Measurements from ENCODE around the gene HDGFL3.

Gene HDGFL3

GRCh38 chr15:83119968-83120581 lies 87.5 kb downstream of the HDGFL3 start:
- no peak for DNase-seq

- DNase-seq, result no peak
These were observed 88.7 kb downstream of the HDGFL3 start for GRCh38 chr15:83118968-83119367.

DNA sequence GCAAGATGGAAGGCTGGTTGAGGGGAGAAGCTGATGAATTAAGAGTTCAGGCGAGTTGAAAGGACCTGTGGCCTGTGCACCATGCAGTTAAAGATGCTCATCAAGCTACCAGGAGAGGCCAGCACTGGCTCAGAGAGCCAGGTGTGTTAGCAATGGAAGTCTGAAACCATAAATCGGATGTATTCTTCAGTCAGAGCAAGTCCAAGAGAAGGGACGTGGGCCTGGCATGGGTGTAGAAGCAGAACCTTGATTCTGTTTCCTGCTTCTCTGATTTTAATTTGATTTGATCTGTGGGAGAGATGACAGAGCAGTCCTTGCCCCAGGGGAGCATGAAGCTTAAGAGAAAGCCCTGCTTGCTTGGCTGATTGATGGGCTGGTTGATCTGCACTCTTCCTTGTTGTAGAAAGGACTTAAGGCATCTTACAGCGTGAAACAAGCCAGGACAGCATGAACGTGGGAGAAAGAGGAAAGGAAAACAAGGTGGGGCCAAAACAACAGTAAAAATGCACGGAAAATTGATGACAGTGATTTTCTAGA lies 89.3 kb downstream of the HDGFL3 start:
- DNase-seq, result no peak

DNA sequence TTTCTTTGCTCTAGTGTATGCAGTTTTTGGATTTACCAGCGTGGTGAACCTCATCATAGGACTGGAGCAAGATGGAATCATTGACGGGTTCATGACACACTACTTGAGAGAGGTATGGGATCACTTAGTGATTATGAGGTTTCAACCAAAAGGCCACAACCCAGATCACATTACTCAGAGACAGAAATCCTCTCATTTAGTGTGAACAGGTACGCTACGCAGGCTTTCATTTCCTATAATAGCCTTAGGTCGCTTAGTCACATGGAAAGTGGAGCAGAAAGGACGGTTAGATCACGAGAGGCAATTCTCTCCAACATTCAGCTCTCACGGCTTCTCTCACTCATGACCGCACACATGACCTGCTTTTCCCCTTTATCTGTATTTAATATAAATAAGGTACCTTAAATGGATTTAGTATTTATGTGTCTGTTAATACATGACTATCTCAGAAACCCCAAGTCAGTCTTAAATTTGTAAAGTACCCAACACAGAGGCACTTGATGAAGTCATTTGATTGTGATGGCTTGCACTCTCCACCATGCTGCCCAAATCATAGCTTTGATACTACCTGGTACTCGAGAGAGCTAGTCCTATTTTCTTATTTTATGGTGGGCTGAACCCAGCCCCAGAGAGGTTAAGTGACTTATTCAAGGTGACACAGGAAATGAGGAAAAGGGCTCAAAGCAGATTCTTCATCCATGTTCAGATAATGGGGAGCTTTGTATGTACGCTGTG lies 91.6 kb downstream of the HDGFL3 start:
- no peak for DNase-seq

DNA sequence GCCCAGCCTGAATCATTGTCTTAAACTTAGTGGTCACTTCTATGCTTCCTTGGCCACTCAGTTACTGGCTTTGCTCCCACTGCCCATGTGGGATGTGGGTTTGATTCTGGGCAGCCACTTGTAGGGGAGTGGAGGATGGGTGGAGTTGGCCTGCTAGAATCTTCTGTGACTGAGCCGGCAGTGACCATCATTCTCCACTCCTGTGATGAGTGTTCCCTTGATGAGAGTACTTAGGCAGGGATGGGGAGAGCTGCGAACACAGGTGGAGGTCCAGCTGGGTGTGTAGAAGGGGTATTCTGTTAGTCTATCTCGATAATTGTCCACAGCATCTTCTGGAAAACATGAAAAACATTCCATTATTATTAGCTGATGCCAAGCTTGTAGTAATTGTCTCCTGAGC lies 92.2 kb downstream of the HDGFL3 start:
- no peak for DNase-seq

GRCh38 chr15:83114856-83115255 lies 92.8 kb downstream of the HDGFL3 start:
- DNase-seq, result no peak

GRCh38 chr15:83113881-83114674 lies 93.5 kb downstream of the HDGFL3 start:
- no peak for DNase-seq

DNA sequence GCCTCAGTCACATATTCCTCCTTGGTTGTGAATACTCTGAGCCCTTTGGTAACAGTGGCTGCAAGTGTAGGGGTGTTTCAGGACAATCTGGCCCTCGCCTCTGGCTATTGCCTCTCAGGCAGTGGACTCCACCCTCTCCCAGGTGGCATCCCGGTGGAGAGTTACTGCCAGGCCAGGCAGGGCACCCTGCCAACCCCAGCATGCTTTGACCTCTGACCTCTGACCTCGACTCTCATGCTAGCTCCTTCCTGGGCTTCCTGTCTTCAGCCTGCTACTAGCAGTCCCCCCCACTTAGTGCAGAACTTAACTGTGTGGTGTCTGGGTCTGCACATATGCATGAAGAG lies 94.7 kb downstream of the HDGFL3 start:
- no peak for DNase-seq

- no peak for DNase-seq
These were observed 95.2 kb downstream of the HDGFL3 start for GRCh38 chr15:83112233-83112955.

DNA sequence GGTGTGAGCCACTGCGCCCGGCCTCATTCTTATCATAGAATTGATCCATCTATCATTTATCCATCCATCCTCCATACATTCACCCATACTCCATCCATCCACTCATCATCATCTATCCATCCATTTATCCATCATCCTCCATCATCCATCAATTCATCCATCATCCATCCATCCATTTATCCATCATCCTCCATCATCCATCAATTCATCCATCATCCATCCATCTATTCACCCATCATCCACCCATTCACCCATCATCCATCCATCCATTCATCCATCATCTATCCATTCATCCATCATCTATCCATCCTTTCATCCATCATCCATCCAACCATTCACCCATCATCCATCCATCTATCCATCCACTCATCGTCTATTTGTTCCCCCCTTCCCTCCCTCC lies 96.5 kb downstream of the HDGFL3 start:
- no peak for DNase-seq

DNA sequence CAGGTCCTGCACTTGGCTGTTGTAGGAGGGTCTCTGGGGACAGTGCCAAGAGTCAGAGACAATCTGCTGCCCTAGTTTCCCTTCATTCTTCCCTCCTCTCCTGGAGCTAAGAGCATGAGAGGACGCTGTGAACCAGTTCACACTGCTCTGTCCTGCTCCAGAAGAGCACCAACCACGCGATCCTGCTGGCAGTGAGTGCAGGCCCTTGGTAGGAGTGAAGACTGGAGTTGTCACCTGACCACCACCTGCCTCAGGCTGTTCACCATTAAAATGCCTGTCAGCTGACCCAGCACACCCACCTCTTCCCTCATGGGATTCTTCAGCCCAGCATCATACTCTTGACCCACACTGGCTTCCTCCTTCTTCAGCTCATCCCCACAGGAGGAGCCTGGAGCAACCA lies 97.2 kb downstream of the HDGFL3 start:
- DNase-seq, result no peak

DNA sequence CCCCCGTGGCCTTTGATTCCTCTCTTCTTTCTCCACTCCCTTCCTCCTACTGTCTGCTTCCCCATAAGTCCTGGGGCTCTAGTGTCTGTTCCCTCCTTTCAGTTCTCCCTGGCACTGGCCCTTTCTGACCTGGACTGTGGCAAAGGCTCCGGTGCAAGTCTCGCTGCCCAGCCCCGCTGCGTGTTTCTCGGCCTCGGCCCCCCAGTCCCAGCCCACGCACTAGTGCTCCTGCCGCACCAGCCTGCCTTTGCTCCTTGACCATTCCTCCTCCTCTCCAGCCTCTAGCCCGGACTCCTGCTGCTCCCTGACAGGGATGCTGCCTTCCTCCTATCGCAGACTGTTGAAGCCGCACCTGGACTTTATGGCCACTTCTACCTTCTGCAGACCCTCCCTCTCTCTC lies 98.1 kb downstream of the HDGFL3 start:
- DNase-seq, result no peak

DNA sequence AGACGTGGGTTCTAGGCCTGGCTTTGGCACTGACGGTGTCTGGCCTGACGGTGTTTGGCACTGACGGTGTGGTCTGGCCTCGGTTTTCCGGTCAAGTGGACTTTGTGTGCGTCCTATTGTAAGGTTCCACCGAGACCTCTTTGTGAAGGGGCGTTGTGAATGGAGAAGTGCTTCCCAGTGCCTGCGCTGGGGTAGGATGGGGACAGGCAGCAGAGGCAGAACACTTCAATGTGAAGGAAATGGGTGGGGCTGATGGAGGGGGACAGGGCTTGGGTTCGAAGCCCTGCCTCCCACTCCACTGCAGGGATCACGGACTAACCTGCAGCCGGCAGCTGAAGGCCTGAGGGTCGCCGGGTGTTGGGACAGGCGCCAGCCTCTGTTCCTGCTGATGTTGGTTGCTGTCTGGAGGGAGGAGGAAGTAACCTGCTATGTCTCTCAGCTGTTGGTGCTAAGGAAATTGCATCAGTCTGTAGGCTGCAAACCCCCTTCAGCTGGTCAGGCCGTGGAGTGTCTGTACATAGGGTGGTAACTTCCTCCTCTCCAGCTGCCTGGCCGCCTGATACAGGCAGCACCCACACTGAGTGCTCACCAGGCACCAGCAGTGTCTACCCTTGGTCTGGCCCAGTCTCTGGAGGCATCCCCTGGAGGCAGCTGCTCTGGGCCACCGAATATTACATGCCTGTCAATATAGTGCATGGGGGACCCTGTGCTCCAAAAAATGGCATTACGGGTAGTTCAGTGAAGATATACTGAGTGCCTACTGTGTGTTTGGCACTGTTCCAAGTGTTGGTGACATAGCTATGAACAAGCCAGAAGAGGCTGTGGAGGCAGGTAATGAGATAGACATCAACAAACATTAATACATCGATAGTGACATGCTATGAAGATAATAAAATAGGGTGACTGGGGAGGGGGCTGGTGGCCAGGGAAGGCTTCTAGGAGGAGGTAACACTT lies 99.1 kb downstream of the HDGFL3 start:
- DNase-seq, result peak; percentile 8

- no peak for DNase-seq
These were observed 99.8 kb downstream of the HDGFL3 start for GRCh38 chr15:83107841-83108181.

GRCh38 chr15:83106994-83107840 lies 100.4 kb downstream of the HDGFL3 start, which contains the start of gene TM6SF1:
TM6SF1 (plus strand) TSS chr15:83107645; CDS start chr15:83107681, 36 bp downstream.
- peak; percentile 6 for DNase-seq

DNA sequence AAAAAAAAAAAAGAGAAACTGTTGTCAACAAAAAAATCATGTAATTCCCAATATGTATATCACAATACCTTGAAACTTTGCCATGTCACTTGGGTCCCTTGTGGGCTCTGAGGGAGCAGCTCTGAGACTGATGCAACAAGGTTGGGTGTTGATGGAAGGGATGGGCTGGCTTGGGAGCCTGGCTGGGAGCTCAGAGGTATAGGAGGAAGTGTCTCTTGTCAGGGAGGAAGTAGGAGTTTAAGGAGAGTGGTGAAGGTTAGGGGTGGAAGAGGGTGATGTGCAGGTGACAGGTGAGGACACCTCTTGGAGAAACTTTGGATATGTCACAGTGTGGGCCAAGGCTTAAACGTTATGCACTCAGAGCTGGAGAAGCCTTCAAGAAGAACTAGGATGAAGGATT lies 102.2 kb downstream of the HDGFL3 start:
- DNase-seq, result no peak

DNA sequence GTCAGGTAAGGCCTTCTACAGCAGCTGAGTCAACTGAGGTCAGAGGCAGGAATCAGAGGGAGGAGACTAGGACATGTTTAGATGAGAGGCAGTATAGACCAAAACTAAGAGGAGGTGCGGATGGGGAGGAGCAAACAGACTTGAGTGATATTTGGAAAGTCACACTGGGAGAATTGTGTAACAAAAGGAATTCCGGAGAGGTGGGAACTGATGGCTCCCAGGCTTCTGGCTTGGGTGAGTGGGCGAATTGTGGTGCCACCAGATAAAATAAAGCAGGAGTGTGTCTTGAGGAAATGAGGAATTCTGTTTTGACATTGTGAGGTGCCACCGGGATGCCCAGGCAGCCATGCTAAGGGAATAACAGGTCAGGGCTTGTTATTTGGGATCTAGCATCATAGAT lies 103.5 kb downstream of the HDGFL3 start:
- no peak for DNase-seq

- no peak for DNase-seq
These were observed 105.3 kb downstream of the HDGFL3 start for GRCh38 chr15:83102346-83102745.

GRCh38 chr15:83100097-83100646 lies 107.5 kb downstream of the HDGFL3 start:
- no peak for DNase-seq

GRCh38 chr15:83099290-83099689 lies 108.3 kb downstream of the HDGFL3 start:
- DNase-seq, result no peak

- no peak for DNase-seq
These were observed 109.5 kb downstream of the HDGFL3 start for GRCh38 chr15:83098079-83098478.
